Peyer's patch (tissue), 4 donors: ENCODE measurements around the gene ULK1.

Source experiments
- CTCF ChIP-seq, 6 experiments: fragments of 450-650 bp in 4 of 6; fragments of 200-600 bp in 2 of 6; sonication (generic) in 1 of 6; IDR thresholded peaks; one replicate each; pipeline ENCODE4 v1.5.1; 2017 to 2019; ENCODE audit warnings: antibody characterized with exemption in 6 of 6, mild to moderate bottlenecking in 3 of 6, moderate library complexity in 1 of 6
- POLR2A ChIP-seq, 2 donors: fragments of 450-650 bp; IDR thresholded peaks; one replicate each; pipeline ENCODE4 v1.5.1; 2017; ENCODE audit warnings: antibody characterized with exemption in 2 of 2, mild to moderate bottlenecking in 2 of 2, moderate library complexity in 2 of 2

DNA sequence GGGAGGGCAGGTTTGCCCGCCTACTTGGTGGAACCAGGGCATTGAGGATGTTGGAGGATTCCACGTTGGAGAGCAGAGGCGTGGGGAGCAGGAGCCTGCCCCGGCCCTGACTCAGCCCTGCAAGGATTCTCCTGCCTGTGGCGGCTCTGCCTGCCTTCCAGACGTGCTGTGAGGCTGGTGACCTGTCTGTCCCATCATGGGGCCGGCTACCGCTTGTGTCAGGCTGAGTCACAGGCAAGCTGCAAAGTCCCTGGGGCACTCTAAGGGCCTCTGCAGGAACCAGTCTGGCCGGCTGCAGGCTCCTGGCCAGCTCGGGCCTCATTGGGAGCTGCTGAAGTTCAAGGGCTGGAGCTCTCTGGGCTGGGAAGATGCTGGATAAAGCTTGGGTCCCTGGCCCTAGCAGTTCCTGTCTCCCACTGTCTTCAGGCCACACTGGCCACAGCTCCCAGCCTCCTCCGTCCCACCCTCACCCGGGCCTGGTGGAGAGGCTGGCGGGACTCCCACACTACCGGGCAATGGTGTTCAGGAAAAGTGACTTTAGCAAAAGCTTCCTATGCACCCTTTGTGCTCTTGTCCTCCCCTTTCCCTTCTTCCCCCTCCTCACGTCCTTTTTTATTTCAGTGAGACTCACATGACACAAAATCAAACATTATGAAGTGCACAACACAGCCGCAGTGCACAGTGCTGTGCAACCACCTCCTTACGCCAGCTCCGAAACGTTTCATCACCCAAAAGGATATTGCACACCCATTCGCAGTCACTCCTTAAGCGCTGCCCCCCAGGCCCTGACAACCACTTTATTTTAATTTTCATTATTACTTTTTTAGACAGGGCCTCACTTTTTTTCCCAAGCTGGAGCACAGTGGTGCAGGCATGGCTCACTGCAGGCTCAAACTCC is 22.0 kb upstream of the ULK1 start:
- TF ChIP-seq CTCF (IDR thresholded peaks at IDR 0.05) (no peak), POLR2A (IDR thresholded peaks at IDR 0.05) (no peak)
